HG03045 (cell line): ENCODE data around the gene SIGLEC1.

ENCODE experiments used
- ATAC-seq: cut with Tn5 transposase; IDR thresholded peaks from one replicate; pipeline ENCODE4 v1.9.1; 2021; ENCODE audit warnings: mild to moderate bottlenecking, moderate library complexity; ENCODE audit not compliant: unreplicated experiment

The SIGLEC1 gene

DNA sequence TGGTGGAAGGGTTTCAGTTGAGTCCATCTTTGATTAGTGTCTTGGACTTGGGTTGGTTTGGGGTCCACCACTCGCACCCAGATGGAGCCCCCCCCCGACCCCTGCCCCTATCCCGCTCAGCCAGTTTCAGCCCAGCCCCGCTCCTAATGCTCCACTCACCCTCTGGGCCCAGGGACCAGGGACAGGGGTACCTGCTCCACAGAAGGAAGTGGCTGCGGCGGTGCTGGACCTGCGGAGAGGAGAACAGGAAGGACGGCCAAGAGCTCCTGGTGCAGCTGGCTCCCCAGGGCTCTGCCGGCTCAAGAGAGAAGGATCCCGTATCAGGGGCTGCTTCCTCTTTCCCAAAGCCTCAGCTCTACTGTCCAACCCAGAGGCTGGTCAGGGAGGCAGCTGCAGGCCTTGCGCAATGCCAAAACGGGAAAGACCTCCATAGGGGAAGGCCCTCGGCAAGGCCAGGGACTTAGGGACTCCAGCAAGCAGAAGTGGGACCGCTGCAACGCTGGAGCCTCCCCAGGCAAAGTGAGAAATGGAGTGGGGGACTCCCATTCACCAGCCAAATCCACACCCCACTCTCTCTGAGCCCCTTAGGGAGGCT lies at the start of gene SIGLEC1:
SIGLEC1 (minus strand) TSS at position 322 of the 595 bp plus-strand sequence. CDS start 5,472 bp downstream, outside the sequence.
- no peak for ATAC-seq

DNA sequence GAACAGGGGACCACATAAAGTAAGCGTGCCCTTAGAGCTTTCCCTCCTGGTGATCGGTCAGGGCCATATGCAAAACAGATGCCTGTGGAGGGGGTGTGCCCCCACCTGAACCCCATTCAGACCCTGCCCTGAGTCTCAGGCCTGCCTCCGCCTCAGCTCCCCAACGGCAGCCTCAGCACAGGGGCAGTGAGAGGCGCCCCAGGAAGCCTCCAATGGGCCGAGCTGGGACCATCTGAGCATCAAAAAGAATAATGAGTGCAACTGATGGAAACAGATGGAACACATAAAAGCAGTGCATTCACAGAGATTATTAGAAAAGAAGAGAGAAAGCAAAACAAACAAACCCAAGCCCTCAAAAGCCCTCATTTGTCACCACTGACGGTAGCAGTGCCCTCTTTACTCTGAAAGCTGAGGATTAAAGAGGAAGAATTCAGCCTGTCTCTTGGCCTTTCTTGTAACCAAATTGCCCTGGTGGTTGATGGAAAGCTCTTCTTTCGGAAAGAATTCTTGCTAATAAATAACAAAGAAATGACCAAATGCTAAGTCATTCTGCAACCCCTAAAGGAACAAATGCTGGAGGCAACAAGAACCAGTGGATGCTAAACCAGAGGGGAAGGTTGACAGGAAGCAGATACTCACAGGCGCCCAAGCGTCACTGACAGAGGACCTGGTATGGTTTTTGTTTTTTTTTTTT lies 48.4 kb upstream of the SIGLEC1 start:
- ATAC-seq, result no peak

DNA sequence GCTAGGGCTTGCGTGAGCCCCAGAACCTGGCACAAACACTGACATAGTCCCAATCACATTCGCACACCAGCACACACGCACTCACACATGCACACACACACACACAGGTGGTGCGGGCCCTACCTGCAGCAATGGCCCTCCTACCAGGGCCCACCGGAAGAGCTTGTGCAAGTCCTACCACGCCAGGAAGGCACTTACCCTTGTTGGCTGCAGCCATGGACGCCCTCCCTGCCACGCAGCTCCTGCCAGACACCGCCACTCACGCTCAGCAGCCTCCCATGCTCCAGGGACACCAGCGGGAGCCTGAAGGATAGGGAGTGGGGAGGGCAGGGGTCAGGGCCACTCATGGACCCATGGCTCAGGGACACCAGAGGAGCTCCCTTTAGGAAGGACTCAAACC lies 47.5 kb upstream of the SIGLEC1 start:
- ATAC-seq, result no peak

DNA sequence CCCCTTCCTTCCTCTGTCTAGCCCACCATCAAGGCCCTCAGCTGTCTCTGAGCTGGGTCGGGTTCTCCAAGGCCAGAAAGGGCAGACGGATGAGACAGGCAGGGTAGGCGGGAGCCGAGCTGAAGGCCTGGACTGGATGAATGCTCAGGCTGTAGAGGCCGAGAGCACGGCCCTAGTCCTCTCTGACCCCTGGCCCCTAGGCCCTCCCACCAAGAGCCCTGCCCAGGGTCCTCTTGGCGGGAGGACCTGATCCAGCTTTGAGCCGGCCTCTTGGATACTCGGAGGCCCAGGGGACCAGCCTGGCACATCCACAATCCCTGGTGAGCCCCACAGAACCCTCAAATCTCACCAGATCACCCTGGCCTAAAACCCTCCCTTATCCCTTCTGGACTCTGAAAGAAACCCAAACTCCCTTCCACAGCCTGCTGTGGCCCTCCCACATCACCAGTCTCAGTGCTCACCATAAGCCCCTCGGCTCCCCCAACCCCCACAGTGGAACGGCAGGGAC lies 47.0 kb upstream of the SIGLEC1 start:
- ATAC-seq, result no peak

DNA sequence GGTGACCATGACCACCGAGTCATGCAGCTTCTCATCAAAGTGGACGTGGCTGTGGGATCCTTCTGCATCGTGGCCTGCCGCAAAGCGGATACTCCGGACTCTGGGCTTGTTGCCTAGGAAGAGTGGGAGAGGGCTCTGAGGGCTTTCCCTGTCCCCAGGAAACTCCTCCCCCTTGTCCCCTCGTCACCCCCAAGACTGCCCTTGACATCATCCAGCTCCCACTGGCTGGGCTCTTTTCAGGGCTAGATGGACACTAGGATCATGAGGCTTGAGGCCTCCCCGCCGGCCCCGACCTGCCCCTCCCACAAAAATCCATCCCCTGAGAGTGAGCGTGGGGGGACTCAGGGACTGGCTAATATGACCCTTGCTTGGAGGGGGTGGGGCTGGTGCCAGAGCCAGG lies 46.2 kb upstream of the SIGLEC1 start:
- no peak for ATAC-seq

DNA sequence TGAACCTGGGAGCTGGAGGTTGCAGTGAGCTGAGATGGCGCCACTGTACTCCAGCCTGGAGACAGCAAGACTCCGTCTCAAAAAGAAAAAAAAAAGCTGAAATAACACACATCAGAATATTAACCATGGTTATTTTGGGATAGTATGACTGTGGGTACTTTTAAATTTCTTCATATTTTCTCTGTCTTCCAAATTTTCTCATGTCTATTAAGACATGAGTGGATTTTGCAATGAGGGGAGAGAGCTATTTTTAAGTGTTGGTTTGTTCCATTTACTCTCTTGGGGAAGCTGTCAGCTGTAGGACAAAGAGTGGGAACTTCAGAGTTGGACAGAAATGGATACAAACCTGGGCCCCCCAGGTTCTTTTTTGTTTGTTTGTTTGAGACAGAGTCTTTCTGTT lies 44.9 kb upstream of the SIGLEC1 start:
- ATAC-seq, result no peak

DNA sequence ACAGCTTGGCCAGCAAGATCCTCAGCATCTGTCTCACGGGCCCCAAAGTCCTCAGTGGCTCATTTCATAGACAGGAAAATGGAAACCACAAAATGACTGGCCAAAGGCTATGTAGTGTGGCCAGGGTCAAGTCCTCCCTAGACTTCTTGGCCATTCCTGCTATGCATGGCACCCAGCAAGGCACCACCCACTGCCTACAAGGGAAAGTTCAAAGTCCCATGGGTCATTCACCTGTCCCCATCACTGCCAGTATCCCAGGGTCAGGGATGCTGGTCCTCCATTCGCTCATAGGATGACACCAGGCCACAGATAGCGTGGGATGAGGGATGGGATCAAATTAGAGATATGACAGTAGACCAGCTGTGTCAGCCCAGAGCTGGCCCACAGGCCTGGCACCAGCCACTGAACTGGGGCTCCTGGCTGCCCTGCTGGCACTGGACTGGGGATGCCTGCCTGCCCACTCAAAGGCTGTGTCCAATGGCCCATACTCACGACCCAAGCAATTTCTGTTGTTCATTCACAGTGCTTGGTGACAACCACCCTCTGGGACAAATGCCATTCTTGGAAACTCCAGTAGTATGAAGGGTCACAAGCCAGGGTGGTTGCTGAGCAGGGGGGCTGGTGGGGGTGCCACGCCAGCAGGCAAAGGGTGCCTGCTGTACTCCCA lies 43.5 kb upstream of the SIGLEC1 start:
- no peak for ATAC-seq

DNA sequence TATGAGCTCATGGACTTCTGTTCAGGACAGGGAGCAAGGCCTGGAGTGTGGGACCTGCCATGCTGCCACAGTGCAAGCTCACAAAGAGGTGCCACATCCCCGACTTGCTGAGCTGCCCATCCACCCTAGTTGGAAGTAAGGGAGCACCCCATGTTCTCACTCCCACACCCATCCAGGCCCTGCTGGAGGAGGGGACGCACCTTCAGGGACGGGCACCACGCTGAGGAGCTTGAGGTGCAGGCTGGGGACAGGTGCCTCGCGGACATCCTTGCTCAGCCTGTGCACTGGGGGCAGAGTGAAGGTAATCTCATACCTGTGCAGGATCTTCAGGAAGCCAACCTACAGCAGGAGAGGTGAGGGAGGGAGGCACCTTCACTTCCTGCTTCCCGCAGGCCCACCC lies 42.9 kb upstream of the SIGLEC1 start:
- ATAC-seq, result no peak

DNA sequence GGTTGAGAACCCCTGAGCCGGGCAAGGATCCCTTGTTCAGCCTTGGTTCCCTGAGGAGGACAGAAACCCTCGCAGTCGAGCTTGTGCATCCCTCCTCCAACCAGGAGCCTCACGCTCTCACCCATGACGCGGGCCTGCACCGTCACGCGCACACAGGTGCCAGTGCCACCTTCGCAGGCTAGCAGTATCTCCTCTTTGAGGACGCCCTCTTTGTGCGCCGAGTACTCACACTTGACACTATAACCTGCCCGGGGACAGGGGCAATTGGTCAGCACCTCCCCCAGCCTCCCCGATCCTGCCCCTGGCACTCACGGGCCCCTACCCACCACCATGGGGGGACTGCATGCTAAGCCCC lies 41.9 kb upstream of the SIGLEC1 start:
- no peak for ATAC-seq

DNA sequence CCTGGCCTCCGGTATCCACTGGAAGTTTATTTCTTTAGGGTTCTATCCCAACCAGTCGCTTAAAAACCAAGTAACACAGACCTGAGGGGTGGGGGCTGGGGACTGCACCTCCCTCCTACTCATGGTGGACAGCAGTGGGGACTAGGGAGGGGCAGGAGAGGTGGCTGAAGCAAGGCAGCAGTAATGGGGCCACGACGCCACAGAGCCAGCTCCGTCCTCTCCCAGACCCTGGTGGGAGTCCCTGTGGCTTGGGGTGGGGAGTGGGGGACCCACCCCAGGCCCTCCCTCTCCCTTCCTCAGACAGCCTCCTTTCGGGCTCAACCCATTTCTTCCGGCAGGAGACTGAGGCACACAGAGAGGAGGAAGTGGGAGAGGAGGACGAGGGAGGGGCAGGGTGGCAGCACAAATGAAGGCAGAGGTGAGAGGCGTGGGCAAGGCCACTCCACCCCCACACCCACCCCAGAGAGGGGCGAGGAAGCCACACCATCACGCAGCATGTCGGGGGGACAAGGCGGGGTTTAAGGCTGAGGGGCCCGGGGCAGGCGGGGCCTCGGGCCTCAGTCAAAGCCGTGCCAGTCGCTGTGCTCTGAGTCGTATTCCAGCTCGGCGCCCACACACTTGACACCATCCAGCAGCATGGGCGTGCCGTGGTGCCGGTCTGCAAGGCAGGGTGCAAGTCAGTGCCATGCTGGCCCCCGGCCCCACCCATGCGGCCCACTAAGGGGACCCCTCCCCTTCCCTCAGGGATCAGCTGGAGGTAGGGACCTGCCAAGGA lies 41.3 kb upstream of the SIGLEC1 start:
- ATAC-seq, result no peak

DNA sequence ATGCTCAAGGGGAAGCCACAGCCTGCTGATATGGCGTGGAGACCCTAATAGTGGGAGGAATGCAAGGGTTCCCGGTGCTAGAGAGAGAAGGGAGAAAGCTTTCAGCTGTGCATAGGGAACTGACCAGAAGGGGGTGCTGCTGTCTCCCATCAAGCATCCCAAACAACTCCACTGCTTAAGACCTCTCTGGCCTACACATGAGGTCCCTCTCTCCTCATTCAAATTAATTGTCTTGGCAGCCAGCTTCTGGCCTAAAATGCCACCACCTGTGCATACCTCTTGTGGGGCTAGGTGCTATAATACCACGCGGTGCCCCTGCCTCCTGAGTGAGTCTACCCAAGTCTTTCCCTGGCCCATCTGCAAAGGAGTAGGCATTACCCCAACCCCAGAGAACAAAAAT lies 40.7 kb upstream of the SIGLEC1 start:
- no peak for ATAC-seq

DNA sequence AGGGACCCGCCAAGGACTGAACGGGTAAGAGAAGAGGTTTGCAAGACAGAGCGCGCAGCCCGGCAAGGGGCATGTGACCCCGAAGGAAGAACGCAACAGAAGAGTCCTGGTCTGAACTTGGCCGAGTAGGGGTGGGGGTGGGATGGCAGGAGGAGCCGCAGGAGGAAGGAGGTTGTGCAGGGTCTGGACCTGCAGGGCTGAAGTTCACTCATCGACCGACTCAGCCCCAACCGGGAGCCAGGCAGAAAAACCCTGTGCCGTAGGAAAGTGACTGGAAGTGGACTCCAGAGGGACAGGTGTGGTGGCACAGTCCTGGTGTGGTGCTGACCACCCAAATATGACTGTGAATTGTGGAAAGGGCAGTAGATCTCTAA lies 40.0 kb upstream of the SIGLEC1 start:
- ATAC-seq, result no peak

DNA sequence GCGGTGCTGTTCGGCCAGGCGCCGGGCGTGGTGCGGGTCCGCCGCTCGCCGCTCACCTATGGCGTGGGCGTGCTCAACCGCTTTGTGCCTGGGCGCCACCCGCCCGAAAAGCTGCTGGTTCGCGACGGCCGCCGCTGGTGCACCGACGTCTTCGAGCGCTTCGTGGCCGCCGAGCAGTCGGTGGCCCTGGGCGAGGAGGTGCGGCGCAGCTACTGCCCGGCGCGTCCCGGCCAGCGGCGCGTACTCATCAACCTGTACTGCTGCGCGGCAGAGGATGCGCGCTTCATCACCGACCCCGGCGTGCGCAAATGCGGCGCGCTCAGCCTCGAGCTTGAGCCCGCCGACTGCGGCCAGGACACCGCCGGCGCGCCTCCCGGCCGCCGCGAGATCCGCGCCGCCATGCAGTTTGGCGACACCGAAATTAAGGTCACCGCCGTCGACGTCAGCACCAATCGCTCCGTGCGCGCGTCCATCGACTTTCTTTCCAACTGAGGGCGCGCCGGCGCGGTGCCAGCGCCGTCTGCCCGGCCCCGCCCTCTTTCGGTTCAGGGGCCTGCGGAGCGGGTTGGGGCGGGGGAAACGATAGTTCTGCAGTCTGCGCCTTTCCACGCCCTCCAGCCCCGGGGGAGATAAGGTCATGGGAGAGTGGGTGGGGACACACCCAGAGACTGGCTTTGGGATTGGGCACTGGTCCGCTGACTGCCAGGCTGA lies 39.4 kb upstream of the SIGLEC1 start:
- ATAC-seq, result no peak

DNA sequence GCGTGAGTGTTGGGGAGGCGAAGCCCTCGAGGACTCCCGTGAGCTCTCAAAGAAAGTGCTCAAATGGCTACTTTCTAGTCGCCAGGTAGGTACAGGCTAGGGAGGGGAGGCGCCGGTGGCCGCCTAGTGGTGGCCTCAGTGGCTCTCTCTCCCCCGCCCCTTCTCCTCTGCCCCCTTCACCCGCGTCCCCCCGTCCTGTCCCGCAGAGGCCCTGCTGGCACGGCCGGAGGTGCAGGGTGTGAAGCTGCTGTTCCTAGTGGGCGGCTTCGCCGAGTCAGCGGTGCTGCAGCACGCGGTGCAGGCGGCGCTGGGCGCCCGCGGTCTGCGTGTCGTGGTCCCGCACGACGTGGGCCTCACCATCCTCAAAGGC lies 38.9 kb upstream of the SIGLEC1 start:
- no peak for ATAC-seq

DNA sequence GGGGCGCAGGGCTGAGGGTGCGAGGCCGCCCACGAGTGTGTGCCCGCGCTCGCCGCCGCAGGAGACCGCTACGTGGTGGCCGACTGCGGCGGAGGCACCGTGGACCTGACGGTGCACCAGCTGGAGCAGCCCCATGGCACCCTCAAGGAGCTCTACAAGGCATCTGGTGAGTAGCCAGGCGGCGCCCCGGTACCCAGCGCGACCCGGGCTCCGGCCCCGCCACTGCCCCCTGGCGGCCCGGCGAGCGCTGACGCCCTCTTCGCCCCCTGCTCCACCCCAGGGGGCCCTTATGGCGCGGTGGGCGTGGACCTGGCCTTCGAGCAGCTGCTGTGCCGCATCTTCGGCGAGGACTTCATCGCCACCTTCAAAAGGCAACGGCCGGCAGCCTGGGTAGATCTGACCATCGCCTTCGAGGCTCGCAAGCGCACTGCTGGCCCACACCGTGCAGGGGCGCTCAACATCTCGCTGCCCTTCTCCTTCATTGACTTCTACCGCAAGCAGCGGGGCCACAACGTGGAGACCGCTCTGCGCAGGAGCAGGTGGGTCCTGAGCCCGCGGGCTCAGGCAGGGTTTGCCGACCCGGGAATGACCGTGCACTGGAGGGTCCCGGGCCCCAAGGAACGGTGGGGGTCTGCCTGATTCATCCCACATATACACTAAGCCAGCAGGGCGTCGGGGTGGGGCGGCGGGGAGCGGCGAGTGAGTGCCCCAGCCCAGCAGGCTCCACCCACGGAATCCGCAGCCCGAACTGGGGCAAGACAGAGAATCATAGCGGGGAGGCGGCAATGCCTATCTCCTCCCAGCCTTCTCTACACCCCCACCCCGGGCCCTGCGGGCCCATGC lies 37.5 kb upstream of the SIGLEC1 start:
- no peak for ATAC-seq

DNA sequence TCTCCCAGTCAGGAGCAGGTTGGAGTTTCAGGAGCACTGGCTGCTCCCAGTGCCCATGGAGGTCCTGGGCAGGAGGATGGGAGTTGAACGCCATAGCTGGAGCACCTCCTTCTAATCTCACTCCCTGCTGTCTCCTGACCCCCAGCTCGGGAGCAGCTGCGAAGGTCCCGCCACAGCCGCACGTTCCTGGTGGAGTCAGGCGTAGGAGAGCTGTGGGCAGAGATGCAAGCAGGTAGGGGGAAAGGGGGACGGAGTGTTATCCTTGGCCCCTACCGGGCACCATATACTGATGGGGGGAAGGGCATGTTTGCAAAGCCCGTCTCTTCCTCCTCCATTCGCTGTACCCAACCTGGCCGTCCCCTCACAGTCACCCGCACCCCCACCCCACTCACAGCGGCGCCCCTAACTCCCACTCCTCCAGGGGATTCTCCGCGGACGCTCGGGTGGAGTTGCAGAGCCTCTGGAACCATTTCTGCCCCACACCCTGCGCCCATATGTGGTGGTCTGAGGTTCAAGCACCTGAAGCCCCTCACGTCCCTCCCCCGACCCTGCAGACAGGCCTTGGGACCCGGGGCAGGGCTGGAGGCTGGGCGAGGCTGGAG lies 36.8 kb upstream of the SIGLEC1 start:
- no peak for ATAC-seq

DNA sequence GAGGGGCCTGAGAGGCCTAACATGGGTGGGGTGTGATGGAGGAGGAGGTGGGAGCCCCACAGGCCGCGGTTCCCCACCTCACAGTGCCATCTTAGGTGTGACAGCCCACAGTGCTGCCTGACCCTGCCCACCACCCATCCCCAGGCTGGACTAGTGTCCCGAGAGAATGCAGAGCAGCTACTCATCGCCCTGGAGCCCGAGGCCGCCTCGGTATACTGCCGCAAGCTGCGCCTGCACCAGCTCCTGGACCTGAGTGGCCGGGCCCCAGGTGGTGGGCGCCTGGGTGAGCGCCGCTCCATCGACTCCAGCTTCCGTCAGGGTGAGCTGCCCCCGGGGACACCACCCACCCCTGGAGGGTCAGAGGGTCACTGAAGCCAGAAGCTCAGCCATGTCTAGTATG lies 35.7 kb upstream of the SIGLEC1 start:
- no peak for ATAC-seq

DNA sequence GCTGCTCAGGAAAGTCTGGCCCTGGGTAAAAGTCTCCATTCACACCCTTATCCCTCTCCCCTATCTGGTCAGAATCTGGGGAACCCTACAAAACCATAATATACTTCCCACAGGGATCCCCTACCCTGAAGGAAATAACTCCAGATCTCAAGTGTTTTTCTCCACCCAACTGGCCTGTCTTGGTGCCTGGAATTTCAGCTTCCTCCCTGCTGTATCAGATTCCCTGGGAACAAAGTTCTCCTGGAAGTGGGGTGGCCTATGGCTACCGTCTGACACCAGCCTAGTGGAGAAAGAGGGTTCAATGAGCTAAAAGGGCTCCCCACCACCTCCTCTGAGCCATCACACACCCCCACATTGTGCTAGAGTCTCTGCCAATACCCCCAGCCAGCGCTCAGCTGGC lies 35.1 kb upstream of the SIGLEC1 start:
- no peak for ATAC-seq

DNA sequence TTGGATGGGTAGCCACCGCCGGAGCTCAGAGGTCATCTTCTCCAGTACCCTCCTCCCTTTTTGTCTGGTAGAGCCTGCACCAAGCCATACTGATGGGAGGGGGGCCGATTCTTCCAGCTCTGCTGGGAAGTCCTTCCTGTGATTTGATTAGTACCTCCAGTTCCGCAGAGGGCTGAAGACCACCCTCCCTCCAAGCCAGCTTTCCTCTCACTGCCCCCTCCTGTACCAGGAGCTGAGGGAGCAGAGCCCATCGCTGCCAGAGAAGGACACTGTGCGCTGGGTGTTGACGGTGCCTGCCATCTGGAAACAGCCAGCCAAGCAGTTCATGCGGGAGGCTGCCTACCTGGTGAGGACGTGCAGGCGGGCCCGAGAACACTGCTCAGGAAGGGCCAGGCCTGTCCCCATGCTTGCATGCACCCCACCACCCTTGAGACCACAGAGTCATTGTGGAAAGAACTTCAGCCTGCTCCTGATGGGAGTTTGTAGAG lies 33.3 kb upstream of the SIGLEC1 start:
- no peak for ATAC-seq
